GM23248 (cell line): Measurements from ENCODE around the gene ARHGAP10.

Source experiments
- EZH2 ChIP-seq: fragments of 200-600 bp; sonication (generic); IDR thresholded peaks from 2 replicates; pipeline ENCODE4 v1.6.1; 2018; ENCODE audit warnings: antibody characterized with exemption, mild to moderate bottlenecking; ENCODE audit not compliant: insufficient read depth, poor library complexity, severe bottlenecking
- EZH2phosphoT487 ChIP-seq: fragments of 200-600 bp; sonication (generic); IDR thresholded peaks from 2 replicates; pipeline ENCODE4 v1.6.1; 2018; ENCODE audit warnings: antibody characterized with exemption, moderate library complexity, mild to moderate bottlenecking, low read depth; ENCODE audit not compliant: insufficient read depth

DNA sequence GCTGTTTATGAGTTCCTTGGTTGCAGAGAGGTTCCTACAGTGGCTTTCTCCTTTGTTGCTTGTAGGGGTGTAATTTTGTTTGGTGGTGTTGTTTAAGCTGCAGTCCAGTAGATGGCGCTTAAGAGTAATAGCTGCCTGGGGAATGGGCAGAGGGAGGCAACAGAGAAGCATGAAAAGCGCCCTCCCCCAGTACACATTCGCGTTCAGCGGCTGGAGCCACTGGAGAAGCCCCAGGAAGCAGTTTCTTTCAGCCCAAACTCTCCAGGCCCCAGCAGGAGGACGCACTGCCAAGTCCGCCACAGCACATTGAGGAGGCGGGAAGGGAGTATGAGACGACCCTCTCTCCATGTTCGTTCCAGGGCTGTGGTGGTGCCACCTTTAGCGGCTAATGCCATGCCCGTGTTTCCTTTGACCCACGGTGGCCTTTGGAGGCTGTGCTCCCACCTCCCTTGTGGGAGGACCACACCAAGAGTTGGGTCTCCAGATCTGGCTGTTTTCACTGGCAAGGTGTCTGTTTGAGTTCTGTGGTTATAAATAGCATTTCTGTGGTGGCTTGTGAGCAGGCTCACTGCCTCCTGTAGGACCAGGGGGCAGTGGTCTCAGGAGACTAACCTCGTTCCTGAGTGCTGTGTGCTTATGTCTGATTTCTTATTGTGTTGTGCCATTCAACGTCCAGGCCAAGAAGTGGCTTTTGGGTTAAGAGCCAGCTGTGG, 252.3 kb downstream of the ARHGAP10 start:
- TF ChIP-seq EZH2phosphoT487 (no peak), EZH2 (no peak)
